Daoy (cell line): ENCODE data around the gene KCNJ9. TPM values are rescaled to one million over a fixed set of nuclear protein-coding genes. Genes with fewer than 3 reads are reported as not detected.

ENCODE experiments used
- DNase-seq: peaks from one replicate; pipeline ENCODE4 v3.0.0-alpha.2; 2015; ENCODE audit warnings: low read depth
- total RNA-seq: library from RNA; depleted of rRNA; stranded (reverse); fragments of >200 nt; shearing (Covaris generic); gene quantifications from 2 replicates; pipeline ENCODE4 v1.2.3, GENCODE V29; 2014

The KCNJ9 gene
- total RNA-seq, 1 experiment from 2014 or later, result not detected

DNA sequence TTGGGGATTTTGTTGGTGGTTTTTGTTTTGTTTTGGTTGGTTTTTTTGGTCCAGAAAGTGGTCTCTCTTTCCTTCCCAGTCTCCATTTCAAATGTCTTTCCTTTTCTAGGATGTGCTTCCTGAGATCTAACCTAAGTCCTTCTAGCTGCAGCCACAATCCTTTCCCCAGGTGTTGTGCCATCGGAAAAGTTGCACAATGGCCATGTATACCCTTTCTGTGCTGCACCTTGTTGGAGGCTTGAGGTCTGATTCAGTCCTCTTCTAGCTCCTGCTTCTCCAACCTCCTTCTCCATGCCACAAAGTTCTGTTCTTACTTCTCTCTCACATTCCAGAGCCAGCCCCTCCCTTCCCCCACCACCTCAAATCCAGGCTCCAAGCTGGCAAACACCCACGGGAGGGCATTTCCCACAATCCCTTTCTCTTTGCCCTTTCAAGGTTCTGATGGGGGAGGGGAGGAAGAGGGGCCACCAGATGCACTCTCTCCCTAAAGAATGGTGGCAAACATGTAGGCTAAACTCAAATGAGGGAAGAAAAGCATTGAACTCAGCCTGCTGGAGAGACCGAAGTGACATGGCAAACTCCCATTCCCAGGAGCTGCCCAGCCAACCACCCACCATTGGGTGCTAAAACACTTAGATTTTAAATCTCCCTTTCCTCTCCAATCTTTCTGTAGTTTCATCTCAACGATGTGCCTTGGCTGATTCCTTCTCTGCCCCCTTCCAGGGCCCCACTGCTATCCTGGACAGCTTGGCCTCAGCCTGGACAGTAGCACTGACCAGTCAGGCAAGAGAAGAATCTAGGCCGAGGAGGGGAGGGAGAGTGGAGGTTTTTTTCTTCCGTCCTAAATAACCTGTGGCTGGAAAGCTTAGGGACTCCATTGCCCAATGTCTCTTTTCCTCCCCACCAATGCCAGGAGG is 14.3 kb upstream of the KCNJ9 start:
- no peak for DNase-seq

DNA sequence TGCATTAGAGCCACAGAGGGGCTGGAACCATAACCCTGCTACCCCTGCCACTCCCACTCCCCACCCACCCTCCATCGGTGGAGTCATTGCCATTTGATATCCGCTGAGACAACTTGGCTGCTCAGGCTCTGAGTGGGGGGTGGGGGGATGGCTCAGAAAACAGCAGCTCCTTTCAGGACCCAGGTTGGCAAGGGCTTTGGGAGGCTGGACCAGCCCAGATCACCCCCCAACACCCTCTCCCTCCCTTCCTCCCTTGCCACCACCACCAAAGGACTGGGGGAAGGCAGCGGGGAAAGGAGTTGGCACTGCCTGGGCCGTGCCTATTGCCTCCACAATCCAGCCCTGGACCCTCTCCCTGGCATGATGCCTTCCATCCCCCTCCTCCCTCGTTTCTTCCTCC is 13.1 kb upstream of the KCNJ9 start:
- DNase-seq, result no peak

DNA sequence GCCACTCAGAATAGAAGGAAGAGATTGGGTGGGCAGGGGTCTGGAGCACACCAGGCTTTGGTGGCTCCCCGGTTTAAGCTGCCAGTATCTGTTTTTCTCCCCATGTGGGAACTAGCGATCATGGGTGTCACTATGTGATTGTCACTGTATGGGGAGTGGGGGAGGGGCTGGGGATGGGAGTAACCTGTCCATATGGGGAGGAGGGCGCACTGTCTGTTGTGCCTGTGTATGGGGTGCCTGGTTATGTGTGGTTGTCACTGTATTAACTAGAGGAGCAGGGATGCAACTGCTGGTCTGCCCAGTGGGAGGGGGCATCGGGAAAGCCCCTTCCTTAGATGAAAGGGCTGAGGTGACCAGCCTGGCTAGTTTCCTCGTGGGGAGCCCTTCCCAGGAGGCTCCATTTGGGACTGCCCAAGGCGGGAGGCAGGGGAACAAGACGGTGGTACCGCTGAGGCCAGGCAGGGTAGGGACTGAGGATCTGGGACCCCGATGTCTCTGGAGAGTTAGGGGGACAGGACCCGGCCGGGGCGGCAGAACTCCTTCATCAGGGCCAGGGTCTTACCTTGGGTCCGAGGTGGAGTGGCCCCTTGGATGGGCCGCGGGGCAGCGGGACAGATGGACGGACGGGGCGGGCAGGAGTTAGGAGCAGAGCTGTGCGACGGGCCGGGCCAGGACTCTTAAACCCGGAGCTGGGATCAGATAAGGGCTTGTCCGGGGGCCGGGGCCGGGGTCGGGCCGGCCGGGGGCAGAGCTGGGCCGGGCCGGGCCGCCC is 11.7 kb upstream of the KCNJ9 start, which contains the start of gene KCNJ10:
Gene KCNJ10 (minus strand): TSS at position 701 of the 772 bp plus-strand sequence. CDS start 27,628 bp downstream, outside the sequence.
- no peak for DNase-seq

GRCh38 chr1:160070243-160071163 is 10.8 kb upstream of the KCNJ9 start:
- DNase-seq, result peak; percentile 90

- DNase-seq, result no peak
Observed at GRCh38 chr1:160071289-160071688, 10.0 kb upstream of the KCNJ9 start.

GRCh38 chr1:160074865-160075264 is 6.5 kb upstream of the KCNJ9 start:
- no peak for DNase-seq

DNA sequence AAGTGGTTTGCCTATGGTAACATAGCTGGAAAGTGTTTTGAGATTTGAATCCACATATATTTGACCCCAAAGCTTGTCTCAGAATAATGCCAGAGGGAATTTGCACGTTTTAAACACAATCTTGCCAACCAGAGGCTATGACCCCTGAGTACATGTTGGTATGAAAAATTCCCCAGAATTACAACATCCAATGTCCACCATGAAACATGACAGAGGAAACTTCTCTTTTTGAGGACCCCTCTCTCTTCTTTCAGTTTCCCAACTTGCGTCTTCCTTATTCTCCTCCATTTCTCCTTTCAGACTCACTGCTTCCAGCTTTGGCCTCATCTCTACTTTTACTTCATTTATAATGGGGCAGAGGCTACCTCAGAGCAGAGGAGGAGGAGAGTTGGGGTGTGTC is 5.5 kb upstream of the KCNJ9 start:
- no peak for DNase-seq

DNA sequence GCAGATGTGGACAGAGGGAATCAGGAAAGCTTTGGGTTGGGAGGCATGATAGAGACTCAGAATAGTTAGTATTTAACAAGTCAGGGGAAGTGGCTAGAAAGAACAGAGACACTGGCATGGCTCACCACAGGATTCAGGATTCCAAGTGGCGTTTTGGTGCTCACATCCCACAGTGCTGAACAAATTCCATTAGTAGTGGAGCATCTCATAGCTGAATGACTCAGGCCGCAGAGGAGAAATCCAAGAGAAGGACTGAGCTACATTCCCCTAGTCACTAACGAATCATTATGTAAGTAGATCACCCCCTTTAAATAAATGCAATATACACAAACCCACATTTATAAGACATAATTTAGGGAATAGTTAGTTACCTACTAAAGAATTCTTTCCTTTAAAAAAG is 5.0 kb upstream of the KCNJ9 start:
- DNase-seq, result no peak

DNA sequence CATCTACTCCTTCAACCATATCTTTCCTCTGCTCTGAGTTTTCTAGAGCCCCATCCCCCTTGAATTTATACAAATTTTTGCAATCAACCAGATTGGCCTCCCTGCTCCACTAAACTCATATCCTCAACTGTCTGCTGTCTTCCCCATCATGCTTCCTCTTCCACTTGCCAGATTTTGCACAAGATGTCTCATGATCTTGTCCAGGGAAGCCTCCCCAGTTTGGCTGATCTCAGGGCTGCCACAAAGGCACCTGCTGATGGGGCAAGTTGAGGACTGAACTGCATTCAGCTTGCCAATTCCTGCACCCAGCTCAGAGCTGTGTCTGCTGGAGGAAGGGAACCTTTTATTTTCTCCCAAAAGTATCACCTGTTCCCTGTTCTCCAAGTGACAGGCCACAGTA is 3.9 kb upstream of the KCNJ9 start:
- DNase-seq, result no peak

GRCh38 chr1:160078512-160079195 is 2.7 kb upstream of the KCNJ9 start:
- peak; percentile 46 for DNase-seq

- no peak for DNase-seq
Observed at GRCh38 chr1:160079448-160079847, 1.9 kb upstream of the KCNJ9 start.

DNA sequence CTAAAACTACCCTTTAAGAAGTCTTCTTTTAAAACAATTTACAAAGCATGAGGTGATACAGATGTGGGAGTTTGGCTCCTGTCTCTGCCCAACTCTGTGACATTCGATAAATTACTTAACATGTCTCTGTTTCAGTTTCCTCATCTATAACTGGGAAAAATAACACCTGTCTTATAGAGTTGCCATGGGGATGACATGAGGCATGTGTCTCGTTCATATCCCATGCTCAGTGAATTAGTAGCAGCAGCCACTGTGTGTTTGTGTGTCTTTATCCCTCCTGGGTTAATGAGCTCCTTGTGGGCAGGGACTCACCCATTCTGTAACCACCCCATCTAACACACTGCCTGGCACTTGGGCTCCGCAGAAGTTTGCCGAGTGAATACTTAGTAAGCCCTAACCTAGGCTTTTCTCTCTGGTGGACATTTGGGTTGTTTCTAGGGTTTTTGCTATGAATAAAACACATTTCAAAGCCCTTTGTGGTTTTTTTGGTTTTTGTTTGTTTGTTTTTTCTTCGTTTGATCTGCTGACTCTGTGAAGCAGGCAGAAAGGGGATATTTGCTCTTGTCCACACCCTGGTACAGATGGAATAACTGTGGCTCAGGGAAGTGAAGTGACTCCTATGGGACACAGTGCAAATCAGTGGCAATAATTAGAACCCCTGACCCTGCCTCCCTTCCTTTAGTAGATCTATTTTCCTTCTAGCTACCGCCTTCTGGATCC is 797 bp upstream of the KCNJ9 start:
- no peak for DNase-seq

DNA sequence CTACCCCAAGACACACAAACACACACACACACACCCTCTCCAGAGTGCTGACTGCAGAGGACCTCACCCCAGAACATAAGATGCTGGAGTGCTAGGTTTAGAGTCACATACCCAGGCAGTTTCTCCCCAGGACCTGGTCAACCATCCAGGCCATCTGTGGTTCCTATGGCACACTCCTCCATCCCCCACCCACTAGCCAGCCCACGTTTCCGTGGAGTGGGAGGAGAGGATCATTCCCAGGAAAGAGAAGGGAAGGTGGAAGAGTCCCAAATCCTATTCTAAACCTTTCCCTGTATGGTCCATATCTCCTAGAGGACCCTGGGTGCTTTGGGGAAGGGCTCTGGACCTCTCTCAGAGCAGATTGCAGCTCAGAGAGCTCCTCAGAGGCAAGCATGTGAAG is 1.1 kb downstream of the KCNJ9 start:
- no peak for DNase-seq

DNA sequence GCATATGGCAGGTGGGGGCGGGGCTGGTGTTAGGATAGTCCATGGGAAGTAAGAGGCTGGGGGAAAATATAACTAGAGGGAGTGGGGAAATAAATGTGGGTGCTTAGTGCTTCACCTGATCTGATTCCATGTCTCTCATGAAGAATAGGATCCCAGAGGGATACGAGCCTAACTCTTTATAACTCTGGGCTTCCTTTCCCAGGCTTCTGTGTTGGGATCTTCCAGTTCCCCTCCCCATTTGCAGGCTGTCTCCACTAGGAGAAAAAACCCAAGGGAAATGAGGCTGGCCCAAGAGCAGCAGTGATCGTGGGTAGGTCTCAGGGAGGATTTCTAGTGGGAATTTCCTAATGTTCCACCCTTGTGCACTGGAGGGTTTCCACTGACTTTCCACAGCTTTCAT is 1.6 kb downstream of the KCNJ9 start:
- no peak for DNase-seq

DNA sequence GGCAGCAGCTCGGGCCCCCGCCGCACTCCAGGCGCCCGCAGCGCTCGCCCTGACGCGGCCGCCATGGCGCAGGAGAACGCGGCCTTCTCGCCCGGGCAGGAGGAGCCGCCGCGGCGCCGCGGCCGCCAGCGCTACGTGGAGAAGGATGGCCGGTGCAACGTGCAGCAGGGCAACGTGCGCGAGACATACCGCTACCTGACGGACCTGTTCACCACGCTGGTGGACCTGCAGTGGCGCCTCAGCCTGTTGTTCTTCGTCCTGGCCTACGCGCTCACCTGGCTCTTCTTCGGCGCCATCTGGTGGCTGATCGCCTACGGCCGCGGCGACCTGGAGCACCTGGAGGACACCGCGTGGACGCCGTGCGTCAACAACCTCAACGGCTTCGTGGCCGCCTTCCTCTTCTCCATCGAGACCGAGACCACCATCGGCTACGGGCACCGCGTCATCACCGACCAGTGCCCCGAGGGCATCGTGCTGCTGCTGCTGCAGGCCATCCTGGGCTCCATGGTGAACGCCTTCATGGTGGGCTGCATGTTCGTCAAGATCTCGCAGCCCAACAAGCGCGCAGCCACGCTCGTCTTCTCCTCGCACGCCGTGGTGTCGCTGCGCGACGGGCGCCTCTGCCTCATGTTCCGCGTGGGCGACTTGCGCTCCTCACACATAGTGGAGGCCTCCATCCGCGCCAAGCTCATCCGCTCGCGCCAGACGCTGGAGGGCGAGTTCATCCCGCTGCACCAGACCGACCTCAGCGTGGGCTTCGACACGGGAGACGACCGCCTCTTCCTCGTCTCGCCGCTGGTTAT is 2.8 kb downstream of the KCNJ9 start:
- DNase-seq, result peak; percentile 65

DNA sequence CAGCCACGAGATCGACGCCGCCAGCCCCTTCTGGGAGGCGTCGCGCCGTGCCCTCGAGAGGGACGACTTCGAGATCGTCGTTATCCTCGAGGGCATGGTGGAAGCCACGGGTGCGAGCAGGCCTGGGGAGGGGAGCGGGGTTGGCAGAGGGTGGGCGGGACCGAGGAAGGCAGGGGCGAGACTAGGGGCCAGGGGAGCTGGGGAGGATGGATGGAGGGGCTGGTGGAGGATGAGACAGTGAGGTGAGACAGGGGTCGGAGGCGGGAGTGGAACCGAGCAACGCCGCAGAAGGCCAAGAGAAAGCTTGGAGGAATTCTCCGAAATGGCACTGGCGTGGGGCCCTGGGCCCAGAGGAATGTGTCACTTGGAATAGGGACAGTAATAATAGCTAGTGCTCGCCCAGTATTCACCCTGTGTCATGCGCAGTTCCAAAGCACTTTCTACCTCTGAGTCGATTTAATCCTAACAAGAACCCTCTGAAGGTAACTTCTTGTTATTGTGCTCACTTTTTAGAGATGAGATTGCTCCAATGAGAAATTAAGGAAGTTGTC is 3.5 kb downstream of the KCNJ9 start:
- DNase-seq, result no peak

GRCh38 chr1:160085686-160086455 is 4.5 kb downstream of the KCNJ9 start:
- DNase-seq, result peak; percentile 77

- no peak for DNase-seq
Observed at GRCh38 chr1:160086456-160086892, 5.1 kb downstream of the KCNJ9 start.
